GM23338 (cell line): ENCODE data around the gene CDC42BPA.

Source experiments
- EZH2 ChIP-seq: fragments of 200-600 bp; sonication (generic); IDR thresholded peaks from one replicate; pipeline ENCODE4 v1.8.0; 2017; ENCODE audit warnings: antibody characterized with exemption, mild to moderate bottlenecking, low read depth; ENCODE audit not compliant: unreplicated experiment
- EZH2phosphoT487 ChIP-seq: fragments of 200-600 bp; sonication (generic); IDR thresholded peaks from one replicate; pipeline ENCODE4 v1.8.1; 2018; ENCODE audit warnings: antibody characterized with exemption; ENCODE audit not compliant: unreplicated experiment
- NANOG ChIP-seq: IDR thresholded peaks from 2 replicates; pipeline ENCODE4 v1.6.1; 2016; ENCODE audit warnings: antibody characterized with exemption, borderline replicate concordance
- POLR2AphosphoS5 ChIP-seq: IDR thresholded peaks from 2 replicates; pipeline ENCODE4 v1.6.1; 2016; ENCODE audit warnings: antibody characterized with exemption, low read depth
- TF ChIP-seq, protein P1 (sequence below), 2 experiments: fragments of 200-600 bp in 1 of 2; sonication (generic) in 1 of 2; conservative IDR thresholded peaks; 2 replicates each; pipeline versions ENCODE4 v1.5.1 to v1.6.1; 2016 to 2017; ENCODE audit warnings: antibody characterized with exemption in 2 of 2, low read depth in 2 of 2, mild to moderate bottlenecking in 2 of 2, moderate library complexity in 1 of 2
- TF ChIP-seq, protein P2 (sequence below): IDR thresholded peaks from one replicate; pipeline ENCODE4 v1.6.1; 2018; ENCODE audit warnings: antibody characterized with exemption; ENCODE audit not compliant: unreplicated experiment
- TF ChIP-seq, protein P3 (sequence below): IDR thresholded peaks from 2 replicates; pipeline ENCODE4 v1.6.1; 2016; ENCODE audit warnings: antibody characterized with exemption

DNA sequence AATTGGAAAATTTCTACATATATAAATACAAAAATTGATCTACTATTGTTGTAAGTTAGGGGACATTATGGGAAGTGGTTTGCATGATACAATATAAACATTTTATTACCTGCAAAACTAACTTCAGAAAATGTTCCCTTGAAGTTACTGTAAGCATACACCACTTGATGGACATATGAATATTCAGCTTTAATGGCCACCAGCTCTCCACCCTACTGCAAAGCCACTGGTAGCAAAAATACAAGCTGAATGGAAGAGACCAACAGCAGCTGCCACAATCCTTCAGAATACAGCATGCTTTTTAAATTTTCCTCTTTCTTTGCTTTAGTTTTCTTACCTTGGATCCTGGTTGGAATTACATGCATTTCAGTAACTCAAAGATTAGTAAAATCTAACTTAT, 308.4 kb downstream of the CDC42BPA start:
- TF ChIP-seq NANOG (no peak), POLR2AphosphoS5 (no peak), EZH2phosphoT487 (no peak), EZH2 (no peak)
- TF ChIP-seq, protein P1, sequence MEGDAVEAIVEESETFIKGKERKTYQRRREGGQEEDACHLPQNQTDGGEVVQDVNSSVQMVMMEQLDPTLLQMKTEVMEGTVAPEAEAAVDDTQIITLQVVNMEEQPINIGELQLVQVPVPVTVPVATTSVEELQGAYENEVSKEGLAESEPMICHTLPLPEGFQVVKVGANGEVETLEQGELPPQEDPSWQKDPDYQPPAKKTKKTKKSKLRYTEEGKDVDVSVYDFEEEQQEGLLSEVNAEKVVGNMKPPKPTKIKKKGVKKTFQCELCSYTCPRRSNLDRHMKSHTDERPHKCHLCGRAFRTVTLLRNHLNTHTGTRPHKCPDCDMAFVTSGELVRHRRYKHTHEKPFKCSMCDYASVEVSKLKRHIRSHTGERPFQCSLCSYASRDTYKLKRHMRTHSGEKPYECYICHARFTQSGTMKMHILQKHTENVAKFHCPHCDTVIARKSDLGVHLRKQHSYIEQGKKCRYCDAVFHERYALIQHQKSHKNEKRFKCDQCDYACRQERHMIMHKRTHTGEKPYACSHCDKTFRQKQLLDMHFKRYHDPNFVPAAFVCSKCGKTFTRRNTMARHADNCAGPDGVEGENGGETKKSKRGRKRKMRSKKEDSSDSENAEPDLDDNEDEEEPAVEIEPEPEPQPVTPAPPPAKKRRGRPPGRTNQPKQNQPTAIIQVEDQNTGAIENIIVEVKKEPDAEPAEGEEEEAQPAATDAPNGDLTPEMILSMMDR (conservative IDR thresholded peaks at IDR 0.05; ENCODE audit: low read depth in 2 of 2), result no peak
- TF ChIP-seq, protein P2, sequence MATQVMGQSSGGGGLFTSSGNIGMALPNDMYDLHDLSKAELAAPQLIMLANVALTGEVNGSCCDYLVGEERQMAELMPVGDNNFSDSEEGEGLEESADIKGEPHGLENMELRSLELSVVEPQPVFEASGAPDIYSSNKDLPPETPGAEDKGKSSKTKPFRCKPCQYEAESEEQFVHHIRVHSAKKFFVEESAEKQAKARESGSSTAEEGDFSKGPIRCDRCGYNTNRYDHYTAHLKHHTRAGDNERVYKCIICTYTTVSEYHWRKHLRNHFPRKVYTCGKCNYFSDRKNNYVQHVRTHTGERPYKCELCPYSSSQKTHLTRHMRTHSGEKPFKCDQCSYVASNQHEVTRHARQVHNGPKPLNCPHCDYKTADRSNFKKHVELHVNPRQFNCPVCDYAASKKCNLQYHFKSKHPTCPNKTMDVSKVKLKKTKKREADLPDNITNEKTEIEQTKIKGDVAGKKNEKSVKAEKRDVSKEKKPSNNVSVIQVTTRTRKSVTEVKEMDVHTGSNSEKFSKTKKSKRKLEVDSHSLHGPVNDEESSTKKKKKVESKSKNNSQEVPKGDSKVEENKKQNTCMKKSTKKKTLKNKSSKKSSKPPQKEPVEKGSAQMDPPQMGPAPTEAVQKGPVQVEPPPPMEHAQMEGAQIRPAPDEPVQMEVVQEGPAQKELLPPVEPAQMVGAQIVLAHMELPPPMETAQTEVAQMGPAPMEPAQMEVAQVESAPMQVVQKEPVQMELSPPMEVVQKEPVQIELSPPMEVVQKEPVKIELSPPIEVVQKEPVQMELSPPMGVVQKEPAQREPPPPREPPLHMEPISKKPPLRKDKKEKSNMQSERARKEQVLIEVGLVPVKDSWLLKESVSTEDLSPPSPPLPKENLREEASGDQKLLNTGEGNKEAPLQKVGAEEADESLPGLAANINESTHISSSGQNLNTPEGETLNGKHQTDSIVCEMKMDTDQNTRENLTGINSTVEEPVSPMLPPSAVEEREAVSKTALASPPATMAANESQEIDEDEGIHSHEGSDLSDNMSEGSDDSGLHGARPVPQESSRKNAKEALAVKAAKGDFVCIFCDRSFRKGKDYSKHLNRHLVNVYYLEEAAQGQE, result no peak
- TF ChIP-seq, protein P3, sequence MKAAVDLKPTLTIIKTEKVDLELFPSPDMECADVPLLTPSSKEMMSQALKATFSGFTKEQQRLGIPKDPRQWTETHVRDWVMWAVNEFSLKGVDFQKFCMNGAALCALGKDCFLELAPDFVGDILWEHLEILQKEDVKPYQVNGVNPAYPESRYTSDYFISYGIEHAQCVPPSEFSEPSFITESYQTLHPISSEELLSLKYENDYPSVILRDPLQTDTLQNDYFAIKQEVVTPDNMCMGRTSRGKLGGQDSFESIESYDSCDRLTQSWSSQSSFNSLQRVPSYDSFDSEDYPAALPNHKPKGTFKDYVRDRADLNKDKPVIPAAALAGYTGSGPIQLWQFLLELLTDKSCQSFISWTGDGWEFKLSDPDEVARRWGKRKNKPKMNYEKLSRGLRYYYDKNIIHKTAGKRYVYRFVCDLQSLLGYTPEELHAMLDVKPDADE, result no peak
